ENCODE measurements around the gene NOS1AP. TPM values are rescaled to one million over a fixed set of nuclear protein-coding genes. Genes with fewer than 3 reads are reported as not detected.

Gene NOS1AP
- total RNA-seq, 1 experiment from 2014 or later = 0.51 TPM

GRCh38 chr1:162381941-162382750 lies 312.7 kb downstream of the NOS1AP start:
- Histone ChIP-seq H3K4me3 (no peak overlapping the region), H3K27ac (no peak overlapping the region), H3K36me3 (no peaks in the 10 kb centered on the region), H3K27me3 (no peaks in the 10 kb centered on the region), H3K9me3 (replicated peaks) (no peaks in the 10 kb centered on the region), H3K4me1 (no peaks in the 10 kb centered on the region)
- no peak for DNase-seq

DNA sequence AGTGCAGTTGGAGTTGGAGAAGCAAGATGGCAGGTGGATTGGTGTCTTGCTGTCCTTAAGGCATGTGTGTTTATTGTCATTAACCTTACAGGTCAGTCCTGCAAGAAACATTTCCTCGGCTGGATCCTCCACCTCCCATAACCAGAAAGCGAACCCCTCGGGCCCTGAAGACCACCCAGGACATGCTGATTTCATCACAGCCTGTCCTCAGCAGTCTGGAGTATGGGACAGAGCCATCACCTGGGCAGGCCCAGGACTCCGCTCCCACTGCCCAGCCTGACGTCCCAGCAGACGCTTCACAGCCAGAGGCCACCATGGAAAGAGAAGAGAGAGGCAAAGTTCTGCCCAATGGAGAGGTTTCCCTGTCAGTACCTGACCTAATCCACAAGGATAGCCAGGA lies 313.6 kb downstream of the NOS1AP start:
- no peak overlapping the region for H3K4me3 ChIP-seq
- H3K27ac ChIP-seq = no peak overlapping the region
- no peaks in the 10 kb centered on the region for H3K36me3 ChIP-seq
- H3K9me3 ChIP-seq (replicated peaks) = no peaks in the 10 kb centered on the region
- DNase-seq = no peak
- H3K27me3 ChIP-seq = no peaks in the 10 kb centered on the region
- H3K4me1 ChIP-seq = peaks cover 4% of the 10 kb centered on the region

- Histone ChIP-seq H3K4me1 (peaks cover 8% of the 10 kb centered on the region), H3K36me3 (no peaks in the 10 kb centered on the region), H3K9me3 (replicated peaks) (no peaks in the 10 kb centered on the region), H3K4me3 (no peak overlapping the region), H3K27ac (no peak overlapping the region), H3K27me3 (no peaks in the 10 kb centered on the region)
- no peak for DNase-seq
Measured at GRCh38 chr1:162383516-162383915, 314.0 kb downstream of the NOS1AP start.

DNA sequence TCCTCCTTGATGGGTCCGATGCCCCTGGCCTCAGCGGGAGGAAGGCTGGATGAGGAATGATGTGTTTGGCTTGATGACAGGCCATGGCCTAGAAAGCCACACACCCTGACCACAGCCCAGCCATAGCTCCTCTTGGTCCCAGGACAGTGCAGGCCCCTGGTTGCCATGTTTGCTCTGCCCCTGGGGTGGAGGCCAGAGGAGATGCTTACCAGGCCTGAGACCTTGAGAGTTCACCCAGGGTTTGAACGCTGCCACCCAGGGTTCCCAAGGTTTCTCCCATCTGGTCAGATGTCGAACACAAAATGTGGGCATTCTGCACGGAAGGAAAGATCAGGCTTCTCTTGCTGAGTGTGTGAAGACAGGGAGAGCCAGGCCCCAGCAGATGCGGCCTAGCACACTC lies 314.6 kb downstream of the NOS1AP start:
- no peaks in the 10 kb centered on the region for H3K9me3 ChIP-seq (replicated peaks)
- H3K36me3 ChIP-seq = no peaks in the 10 kb centered on the region
- DNase-seq = no peak
- H3K4me3 ChIP-seq = no peak overlapping the region
- H3K27ac ChIP-seq = no peak overlapping the region
- peaks cover 14% of the 10 kb centered on the region for H3K4me1 ChIP-seq
- no peaks in the 10 kb centered on the region for H3K27me3 ChIP-seq

DNA sequence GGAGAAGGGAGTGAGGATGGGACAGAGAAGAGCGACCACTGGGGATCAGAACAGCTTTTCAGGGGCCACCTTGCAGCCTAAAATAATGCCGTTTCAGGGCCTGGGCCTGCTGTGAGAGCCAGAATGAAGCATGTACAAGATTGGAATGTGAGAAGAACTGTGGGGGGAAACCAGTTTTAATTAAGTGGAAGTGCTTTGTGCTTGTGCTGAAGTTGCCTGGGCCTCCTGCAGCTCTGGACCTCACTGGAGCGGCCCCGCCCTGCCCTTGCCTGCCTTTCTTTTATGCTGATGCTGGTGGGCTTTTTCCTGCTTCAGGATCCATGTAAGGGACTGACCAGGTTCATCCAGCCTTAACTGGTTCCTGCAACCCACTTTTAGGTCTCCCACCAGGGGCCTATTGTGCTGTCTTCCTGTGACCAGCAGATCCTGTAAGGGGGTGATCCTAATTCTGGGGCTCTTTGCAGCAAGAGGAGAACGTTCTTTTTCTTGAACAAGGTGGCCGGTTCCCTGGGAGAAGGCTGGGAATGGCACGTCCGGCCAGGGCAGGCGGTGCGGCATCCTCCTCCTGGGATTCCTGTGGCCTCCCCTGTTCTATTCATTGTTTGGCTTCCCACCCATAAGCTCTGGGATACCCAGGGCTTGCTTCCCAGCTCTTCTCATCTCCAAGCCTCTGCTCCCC lies 315.2 kb downstream of the NOS1AP start:
- no peaks in the 10 kb centered on the region for H3K9me3 ChIP-seq (replicated peaks)
- H3K4me1 ChIP-seq = peaks cover 19% of the 10 kb centered on the region
- no peak for DNase-seq
- H3K4me3 ChIP-seq = no peak overlapping the region
- H3K36me3 ChIP-seq = no peaks in the 10 kb centered on the region
- no peaks in the 10 kb centered on the region for H3K27me3 ChIP-seq
- no peak overlapping the region for H3K27ac ChIP-seq

DNA sequence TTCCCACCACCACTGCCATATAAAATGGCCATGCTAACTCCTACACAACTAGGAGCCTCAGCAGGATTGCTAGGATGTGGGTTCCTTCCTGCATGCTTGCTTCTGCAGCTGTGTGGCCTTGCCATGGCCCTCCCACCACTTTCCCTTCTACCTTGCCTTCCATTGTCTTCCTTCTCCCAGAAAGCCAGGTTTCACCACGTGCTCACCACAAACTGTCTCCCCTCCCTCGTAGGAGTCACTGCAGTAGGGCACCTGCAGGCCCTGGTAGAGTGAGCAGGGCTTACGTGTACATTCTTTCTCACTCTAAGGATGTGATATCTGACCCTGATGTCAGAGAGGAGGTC lies 315.8 kb downstream of the NOS1AP start:
- Histone ChIP-seq H3K4me1 (peaks cover 24% of the 10 kb centered on the region), H3K9me3 (replicated peaks) (no peaks in the 10 kb centered on the region), H3K27ac (no peak overlapping the region), H3K36me3 (no peaks in the 10 kb centered on the region), H3K27me3 (no peaks in the 10 kb centered on the region), H3K4me3 (no peak overlapping the region)
- DNase-seq = no peak

GRCh38 chr1:162385702-162386101 lies 316.2 kb downstream of the NOS1AP start:
- no peaks in the 10 kb centered on the region for H3K36me3 ChIP-seq
- no peaks in the 10 kb centered on the region for H3K27me3 ChIP-seq
- H3K9me3 ChIP-seq (replicated peaks) = no peaks in the 10 kb centered on the region
- H3K4me1 ChIP-seq = peaks cover 28% of the 10 kb centered on the region
- no peak overlapping the region for H3K4me3 ChIP-seq
- no peak overlapping the region for H3K27ac ChIP-seq
- no peak for DNase-seq

- H3K9me3 ChIP-seq (replicated peaks) = no peaks in the 10 kb centered on the region
- H3K4me3 ChIP-seq = no peak overlapping the region
- peaks cover 29% of the 10 kb centered on the region for H3K4me1 ChIP-seq
- no peaks in the 10 kb centered on the region for H3K36me3 ChIP-seq
- no peaks in the 10 kb centered on the region for H3K27me3 ChIP-seq
- DNase-seq = no peak
- no peak overlapping the region for H3K27ac ChIP-seq
Measured at GRCh38 chr1:162386292-162387225, 317.1 kb downstream of the NOS1AP start.

DNA sequence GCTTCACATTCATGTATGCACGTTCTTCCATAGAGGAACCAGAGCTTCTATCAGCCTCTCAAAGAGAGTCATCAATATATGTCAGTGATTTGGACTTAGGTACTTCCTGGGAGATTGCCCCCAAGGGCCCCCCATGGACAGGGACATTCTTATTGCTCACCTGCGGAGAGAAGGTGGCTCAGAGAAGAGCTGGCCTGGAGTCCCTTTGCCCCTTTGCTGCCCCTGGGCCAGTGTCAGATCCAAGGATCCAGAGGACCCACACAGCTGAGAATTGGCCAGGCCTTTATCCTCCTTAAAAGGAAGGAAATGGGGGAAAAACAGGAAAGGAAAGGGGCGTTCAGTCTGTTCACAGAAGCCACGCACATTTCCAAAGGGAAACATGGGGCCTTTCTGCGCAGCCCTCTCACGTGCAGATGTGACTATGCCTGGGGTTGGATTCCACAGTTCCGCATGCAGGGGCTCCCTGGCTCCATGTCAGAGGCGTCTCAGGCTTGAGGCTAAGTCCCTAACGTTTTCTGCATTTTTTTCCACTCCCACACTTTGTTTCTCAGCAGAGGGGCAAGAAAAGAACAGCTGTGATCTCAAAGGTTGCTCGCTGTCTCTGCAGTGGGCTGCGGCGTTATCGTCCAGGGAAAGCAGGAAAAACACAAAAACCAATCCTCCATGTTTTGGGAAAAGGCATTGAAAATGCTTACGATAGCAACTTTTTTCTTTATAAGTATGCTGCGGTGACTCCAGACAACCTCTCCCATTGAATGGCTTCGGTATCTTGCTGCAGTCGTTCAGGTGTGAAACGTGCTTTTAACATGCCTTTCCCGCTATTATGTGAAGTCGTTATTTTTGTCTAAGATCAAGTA lies 318.0 kb downstream of the NOS1AP start:
- DNase-seq = no peak
- Histone ChIP-seq H3K4me1 (peaks cover 34% of the 10 kb centered on the region), H3K36me3 (no peaks in the 10 kb centered on the region), H3K9me3 (replicated peaks) (no peaks in the 10 kb centered on the region), H3K4me3 (no peak overlapping the region), H3K27ac (no peak overlapping the region), H3K27me3 (no peaks in the 10 kb centered on the region)

GRCh38 chr1:162388083-162388594 lies 318.6 kb downstream of the NOS1AP start:
- H3K9me3 ChIP-seq (replicated peaks) = no peaks in the 10 kb centered on the region
- no peaks in the 10 kb centered on the region for H3K36me3 ChIP-seq
- no peak for DNase-seq
- H3K27me3 ChIP-seq = no peaks in the 10 kb centered on the region
- H3K4me1 ChIP-seq = peaks cover 34% of the 10 kb centered on the region
- no peak overlapping the region for H3K4me3 ChIP-seq
- H3K27ac ChIP-seq = peak overlapping the region; percentile 59

GRCh38 chr1:162388615-162389014 lies 319.1 kb downstream of the NOS1AP start:
- no peak overlapping the region for H3K4me3 ChIP-seq
- H3K27me3 ChIP-seq = no peaks in the 10 kb centered on the region
- no peaks in the 10 kb centered on the region for H3K36me3 ChIP-seq
- no peak for DNase-seq
- H3K27ac ChIP-seq = peak overlapping the region; percentile 59
- H3K4me1 ChIP-seq = peaks cover 34% of the 10 kb centered on the region
- H3K9me3 ChIP-seq (replicated peaks) = no peaks in the 10 kb centered on the region

DNA sequence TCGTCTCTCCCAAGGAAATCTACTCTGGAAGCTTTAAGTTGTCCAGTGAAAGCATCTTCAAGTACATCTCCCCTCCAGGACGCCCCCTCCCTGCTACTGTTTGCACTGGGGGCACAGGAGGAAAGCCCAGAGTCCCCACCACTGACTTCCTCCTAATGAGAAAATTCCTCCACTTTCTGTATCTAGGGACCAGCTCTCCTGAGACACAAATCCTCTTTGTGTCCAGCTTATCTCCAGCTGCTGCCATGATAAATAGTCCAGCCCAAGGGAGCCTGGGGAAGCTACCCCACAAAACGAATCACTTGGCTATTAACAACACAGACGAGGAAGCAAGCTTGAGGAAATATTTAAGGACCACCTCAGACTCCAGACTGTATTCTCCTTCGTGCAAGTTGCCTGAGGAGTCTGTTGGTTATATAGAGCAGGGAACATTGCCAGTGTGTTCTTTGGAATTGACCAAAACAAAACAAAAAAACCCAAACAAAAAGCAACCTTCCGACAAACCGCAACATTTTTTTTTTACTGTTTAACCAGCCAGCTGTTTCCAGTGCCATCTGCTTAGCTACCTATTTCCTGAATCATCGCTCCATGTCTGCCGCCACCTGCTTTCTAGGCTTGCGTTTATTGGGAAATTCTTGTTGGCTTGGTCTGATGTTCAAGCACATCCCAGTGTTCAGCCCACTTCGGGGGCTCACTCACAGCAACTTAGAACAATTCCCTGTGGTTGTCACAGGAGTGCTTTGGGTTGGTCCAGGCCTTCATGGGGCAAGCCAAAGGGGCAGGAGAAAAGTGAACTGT lies 319.7 kb downstream of the NOS1AP start:
- Histone ChIP-seq H3K36me3 (no peaks in the 10 kb centered on the region), H3K27me3 (no peaks in the 10 kb centered on the region), H3K4me1 (peaks cover 34% of the 10 kb centered on the region), H3K9me3 (replicated peaks) (no peaks in the 10 kb centered on the region), H3K4me3 (peak overlapping the region; percentile 26), H3K27ac (peak overlapping the region; percentile 59)
- DNase-seq = peak; percentile 67 to 83

GRCh38 chr1:162389971-162390370 lies 320.5 kb downstream of the NOS1AP start:
- no peak for DNase-seq

More at GRCh38 chr1:162389971-162390370, 320.5 kb downstream of the NOS1AP start:
- Histone ChIP-seq H3K27ac (peak overlapping the region; percentile 59), H3K27me3 (no peaks in the 10 kb centered on the region), H3K4me1 (peaks cover 34% of the 10 kb centered on the region), H3K36me3 (no peaks in the 10 kb centered on the region), H3K9me3 (replicated peaks) (no peaks in the 10 kb centered on the region), H3K4me3 (no peak overlapping the region)
